Body of pancreas (tissue), 4 donors: ENCODE measurements around the gene TRPV2. TPM values are rescaled to one million over a fixed set of nuclear protein-coding genes. Genes with fewer than 3 reads are reported as not detected.
A peak's percentile ranks its signal among the peaks of the same experiment; 100 is the strongest.

Experiments
- ATAC-seq: fragments of 150-250 bp; one replicate; pipeline ENCODE4 v1.9.1; 2016
- DNase-seq, 4 donors: peaks; one replicate each; pipeline ENCODE4 v3.0.0-alpha.2; 2019
- H3K27ac ChIP-seq, 4 donors: fragments of 200-600 bp; sonication (generic); 1 replicate in 3 of 4; 2 replicates in 1 of 4; pipeline versions ENCODE4 v1.5.1 to v1.6.1; 2016 to 2019; ENCODE audit warnings: mild to moderate bottlenecking in 1 of 4, mixed read lengths in 1 of 4, moderate library complexity in 1 of 4
- H3K27me3 ChIP-seq, 2 donors: fragments of 200-600 bp; sonication (generic); one replicate each; pipeline ENCODE4 v1.6.0; 2016; ENCODE audit warnings: mild to moderate bottlenecking in 1 of 2
- H3K36me3 ChIP-seq, 2 donors: fragments of 200-600 bp; sonication (generic); replicated peaks in 1 of 2; 2 replicates each; pipeline ENCODE4 v1.5.1; 2016; ENCODE audit warnings: low read depth in 2 of 2; ENCODE audit not compliant: insufficient read depth in 1 of 2
- H3K4me1 ChIP-seq: fragments of 200-600 bp; sonication (generic); one replicate; pipeline ENCODE4 v1.6.0; 2016
- H3K4me3 ChIP-seq, 2 donors: fragments of 200-600 bp; sonication (generic); 1 replicate in 1 of 2; 2 replicates in 1 of 2; pipeline ENCODE4 v1.5.1; 2016 to 2019
- H3K9me3 ChIP-seq, 3 donors: fragments of 200-600 bp; sonication (generic); 1 replicate in 2 of 3; 2 replicates in 1 of 3; pipeline ENCODE4 v1.5.1; 2016
- POLR2A ChIP-seq, 3 donors: fragments of 450-650 bp; IDR thresholded peaks; one replicate each; pipeline ENCODE4 v1.6.1; 2016; ENCODE audit warnings: antibody characterized with exemption in 3 of 3, mild to moderate bottlenecking in 2 of 3
- WGBS, 2 donors: methylation state at CpG; one replicate each; pipeline ENCODE4 v1.1.5; 2017; 5-methylcytosine and 5-hydroxymethylcytosine counted together
- intact Hi-C: fragments of 100-400 bp; cut with DNase I; formaldehyde crosslinking; loops from one replicate; pipeline ENCODE4 v1.15.1; 2023
- total RNA-seq, 2 donors: library from RNA; depleted of rRNA; stranded (reverse); fragments of >200 nt; gene quantifications; one replicate each; pipeline ENCODE4 v1.1.0, GENCODE V29; 2016
- TF ChIP-seq, protein P1 (sequence below), 7 experiments: fragments of 450-650 bp in 4 of 7; fragments of 200-600 bp in 3 of 7; sonication (generic) in 3 of 7; IDR thresholded peaks; one replicate each; pipeline ENCODE4 v1.5.1; 2016 to 2019; ENCODE audit warnings: antibody characterized with exemption in 7 of 7

The TRPV2 gene
- total RNA-seq, 2 donors from 2014 or later: 4.7 to 30.7 TPM

DNA sequence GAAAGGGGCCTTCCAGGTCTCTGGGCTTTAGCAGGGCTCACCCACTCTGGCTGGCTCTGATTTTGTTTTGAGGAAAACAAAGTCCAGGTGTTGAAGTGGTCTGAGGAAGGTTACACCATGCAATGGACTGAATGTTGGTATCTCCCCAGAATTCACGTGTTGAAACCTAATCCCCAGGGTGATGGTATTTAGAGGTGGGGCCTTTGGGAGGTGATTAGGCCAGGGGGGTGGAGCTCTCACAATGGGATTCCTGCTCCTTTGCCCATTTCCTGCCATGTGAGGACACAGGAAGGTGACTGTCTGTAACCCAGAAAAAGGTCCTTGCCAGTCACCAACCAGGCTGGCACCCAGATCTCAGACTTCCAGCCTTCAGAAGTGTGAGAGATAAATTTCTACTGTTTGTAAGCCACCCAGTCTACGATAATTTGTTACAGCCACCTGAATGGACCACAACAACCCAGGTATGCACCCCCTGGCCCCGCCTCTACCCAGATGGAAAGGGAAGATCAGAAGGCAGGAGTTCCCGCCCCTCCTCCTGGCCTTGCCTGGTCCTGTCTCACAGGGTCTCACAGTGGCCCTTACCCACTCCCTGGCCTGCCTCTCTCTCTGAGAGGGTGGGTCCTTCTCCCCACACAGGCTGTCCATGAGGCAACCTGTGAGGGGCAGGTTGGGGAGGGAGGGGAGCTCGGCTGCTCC lies 44.6 kb downstream of the TRPV2 start:
- H3K27me3 ChIP-seq: no peaks in the 10 kb centered on the region
- no peak for TF ChIP-seq POLR2A (IDR thresholded peaks at IDR 0.05)
- TF ChIP-seq, protein P1, sequence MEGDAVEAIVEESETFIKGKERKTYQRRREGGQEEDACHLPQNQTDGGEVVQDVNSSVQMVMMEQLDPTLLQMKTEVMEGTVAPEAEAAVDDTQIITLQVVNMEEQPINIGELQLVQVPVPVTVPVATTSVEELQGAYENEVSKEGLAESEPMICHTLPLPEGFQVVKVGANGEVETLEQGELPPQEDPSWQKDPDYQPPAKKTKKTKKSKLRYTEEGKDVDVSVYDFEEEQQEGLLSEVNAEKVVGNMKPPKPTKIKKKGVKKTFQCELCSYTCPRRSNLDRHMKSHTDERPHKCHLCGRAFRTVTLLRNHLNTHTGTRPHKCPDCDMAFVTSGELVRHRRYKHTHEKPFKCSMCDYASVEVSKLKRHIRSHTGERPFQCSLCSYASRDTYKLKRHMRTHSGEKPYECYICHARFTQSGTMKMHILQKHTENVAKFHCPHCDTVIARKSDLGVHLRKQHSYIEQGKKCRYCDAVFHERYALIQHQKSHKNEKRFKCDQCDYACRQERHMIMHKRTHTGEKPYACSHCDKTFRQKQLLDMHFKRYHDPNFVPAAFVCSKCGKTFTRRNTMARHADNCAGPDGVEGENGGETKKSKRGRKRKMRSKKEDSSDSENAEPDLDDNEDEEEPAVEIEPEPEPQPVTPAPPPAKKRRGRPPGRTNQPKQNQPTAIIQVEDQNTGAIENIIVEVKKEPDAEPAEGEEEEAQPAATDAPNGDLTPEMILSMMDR (IDR thresholded peaks at IDR 0.05): no peak
- no peaks in the 10 kb centered on the region for H3K36me3 ChIP-seq
- ATAC-seq (peak; percentile 24), DNase-seq (peak in 2 of 4 donors; percentile 27 to 42)
- H3K27ac ChIP-seq: peak overlapping the region in 3 of 4 donors; percentile 23 to 49 (median 32)
- intact Hi-C loops: no loop called here
- H3K4me1 ChIP-seq: peaks cover 13% of the 10 kb centered on the region
- H3K9me3 ChIP-seq: no peaks in the 10 kb centered on the region
- H3K4me3 ChIP-seq: no peak overlapping the region
- WGBS, 2 donors: 70 to 100% methylated on average over 1 to 5 of the region's 5 CpGs

DNA sequence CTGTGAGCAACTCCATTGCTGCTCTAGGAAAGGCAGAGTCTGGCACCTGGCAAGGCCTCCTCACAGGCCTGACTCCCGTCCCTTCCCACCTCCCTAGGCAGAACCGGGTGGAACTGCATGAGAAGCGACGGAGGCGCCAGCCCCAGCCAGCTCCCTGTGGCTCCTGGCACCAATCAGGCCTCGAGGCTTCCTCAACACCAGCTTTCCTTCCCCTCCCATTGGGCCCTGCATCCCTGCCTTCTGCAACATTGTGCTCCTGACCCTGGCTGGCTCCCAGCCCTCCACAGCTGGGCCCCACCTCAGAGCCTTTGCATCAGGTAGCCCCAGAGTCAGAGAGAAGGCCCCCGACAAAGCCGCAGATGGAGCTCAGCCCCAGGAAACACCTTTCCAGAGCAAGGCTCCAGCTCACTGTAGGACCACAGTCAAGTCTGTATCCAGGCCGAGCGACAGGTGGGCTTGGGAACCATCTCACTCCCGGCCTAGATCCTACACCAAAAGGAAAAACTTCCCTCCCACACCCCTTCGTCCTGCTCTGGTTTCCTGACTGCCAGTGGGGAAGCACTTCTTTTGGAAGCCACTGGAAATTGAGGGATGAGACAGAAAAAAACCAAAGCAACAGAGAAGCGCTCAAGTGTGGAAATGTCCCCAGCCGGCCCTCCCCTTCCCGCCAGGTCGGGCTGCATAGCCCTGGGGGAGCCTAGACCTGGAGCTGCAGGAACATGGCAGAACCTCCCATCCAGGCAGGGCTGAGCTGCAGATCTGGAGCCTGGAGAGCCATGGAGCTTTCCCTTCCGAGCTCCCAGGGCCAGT lies 45.6 kb downstream of the TRPV2 start:
- Histone ChIP-seq H3K36me3 (no peaks in the 10 kb centered on the region), H3K9me3 (no peaks in the 10 kb centered on the region), H3K27ac (peak overlapping the region in 1 of 4 donors; percentile 49), H3K4me1 (peaks cover 22% of the 10 kb centered on the region), H3K27me3 (no peaks in the 10 kb centered on the region), H3K4me3 (no peak overlapping the region)
- intact Hi-C loops: no loop called here
- DNase-seq (no peak), ATAC-seq (no peak)
- no peak for TF ChIP-seq POLR2A (IDR thresholded peaks at IDR 0.05)
- TF ChIP-seq, protein P1 (IDR thresholded peaks at IDR 0.05): no peak
- 95 to 97% methylated on average over 16 of the region's 17 CpGs for WGBS, 2 donors

DNA sequence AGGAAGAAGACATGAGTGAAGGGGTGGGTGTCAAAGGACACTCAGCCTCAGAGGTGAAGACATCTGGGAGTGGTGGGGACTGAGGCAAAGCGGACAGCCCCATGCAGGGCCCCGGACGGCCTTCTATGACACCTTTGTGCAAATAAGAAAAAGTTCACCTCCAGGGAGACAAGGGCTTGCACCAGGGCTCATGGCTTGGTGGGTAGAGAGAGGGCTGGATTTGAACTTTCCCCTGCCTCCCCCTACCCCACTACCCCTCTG lies 46.2 kb downstream of the TRPV2 start:
- Histone ChIP-seq H3K4me3 (no peak overlapping the region), H3K9me3 (no peaks in the 10 kb centered on the region), H3K36me3 (no peaks in the 10 kb centered on the region), H3K27me3 (no peaks in the 10 kb centered on the region), H3K4me1 (peaks cover 27% of the 10 kb centered on the region), H3K27ac (no peak overlapping the region)
- TF ChIP-seq, protein P1 (IDR thresholded peaks at IDR 0.05): no peak
- no peak for TF ChIP-seq POLR2A (IDR thresholded peaks at IDR 0.05)
- ATAC-seq (no peak), DNase-seq (no peak)
- 93 to 100% methylated on average over 3 of the region's 3 CpGs for WGBS, 2 donors
- intact Hi-C loops: no loop called here

DNA sequence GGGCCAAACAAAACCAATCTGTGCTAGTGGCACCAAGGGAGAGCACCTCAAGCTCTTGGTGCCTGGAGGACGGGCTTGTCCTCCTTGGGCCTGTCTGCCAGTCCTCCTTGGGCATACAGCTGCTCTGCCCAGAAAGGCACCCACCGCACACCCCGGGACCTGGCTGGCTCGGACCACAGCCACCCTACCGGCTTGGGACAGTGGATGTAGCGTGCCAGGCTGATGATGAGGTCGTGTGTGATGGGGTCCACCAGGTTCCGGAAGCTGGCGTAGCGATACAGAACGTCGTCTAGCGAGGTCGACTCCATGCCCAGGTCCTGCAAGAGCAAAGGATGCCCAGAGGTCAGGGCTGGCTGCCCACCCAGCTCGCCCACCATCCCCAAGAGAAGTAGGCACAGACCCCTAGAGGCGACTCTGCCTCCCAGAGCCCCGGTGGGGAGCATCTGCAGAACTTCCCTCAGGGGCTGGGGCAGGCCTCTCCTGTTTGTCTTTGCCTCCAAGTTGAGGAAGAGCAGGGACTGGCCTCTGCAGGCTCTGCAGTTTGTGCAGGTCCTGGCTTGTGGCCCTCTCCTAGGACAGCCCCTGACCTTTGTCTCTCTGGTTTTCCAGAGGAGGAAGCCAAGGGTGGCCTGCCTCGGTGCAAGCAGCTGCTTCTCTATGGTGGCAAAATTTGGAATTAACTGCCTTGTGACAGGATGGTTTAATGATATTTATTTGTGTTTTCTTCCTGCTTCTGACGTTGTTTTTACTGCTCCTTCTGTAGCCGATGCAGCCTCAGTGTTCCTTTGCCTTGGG lies 46.9 kb downstream of the TRPV2 start:
- Histone ChIP-seq H3K27ac (no peak overlapping the region), H3K9me3 (no peaks in the 10 kb centered on the region), H3K4me1 (peaks cover 30% of the 10 kb centered on the region), H3K27me3 (no peaks in the 10 kb centered on the region), H3K4me3 (no peak overlapping the region), H3K36me3 (no peaks in the 10 kb centered on the region)
- ATAC-seq: no peak
- DNase-seq: no peak
- 88 to 90% methylated on average over 13 to 20 of the region's 20 CpGs for WGBS, 2 donors
- no peak for TF ChIP-seq POLR2A (IDR thresholded peaks at IDR 0.05)
- TF ChIP-seq, protein P1 (IDR thresholded peaks at IDR 0.05): no peak
- intact Hi-C loops: no loop called here
